GM12878 (cell line): ENCODE results near the gene INHBA. TPM values are rescaled to one million over a fixed set of nuclear protein-coding genes. Genes with fewer than 3 reads are reported as not detected.

Experiments
- ATAC-seq: fragments of 200-7000 bp; cut with Tn5 transposase; 3 replicates; pipeline ENCODE4 v1.9.1; 2020; ENCODE audit warnings: mild to moderate bottlenecking, moderate library complexity
- BruUV-seq: library from RNA; stranded (reverse); fragments of 400-500 nt; replicated peaks from 2 replicates; lab custom pipeline; 2021; lab: Mats Ljungman, UMichigan
- CTCF ChIA-PET: fragments of 300-600 bp; sonication (Branson Sonifier 250); formaldehyde crosslinking; extraction: SDS; loops from one replicate; lab custom pipeline; 2021; ENCODE audit warnings: inconsistent platforms; lab: Yijun Ruan, JAX
- POLR2A ChIA-PET: fragments of 350-600 bp; formaldehyde crosslinking; extraction: SDS; loops from one replicate; lab custom pipeline; 2021; ENCODE audit warnings: inconsistent platforms; lab: Charles Lee
- RAD21 ChIA-PET: fragments of 300-600 bp; sonication (Branson Sonifier 250); formaldehyde crosslinking; loops from one replicate; lab custom pipeline; 2023; ENCODE audit warnings: antibody characterized with exemption; ENCODE audit not compliant: unreplicated experiment; lab: Charles Lee
- SMC1A ChIA-PET: fragments of 300-600 bp; sonication (Branson Sonifier 250); formaldehyde crosslinking; loops from one replicate; lab custom pipeline; 2023; ENCODE audit not compliant: unreplicated experiment, uncharacterized antibody; lab: Charles Lee
- DNase-seq: peaks from one replicate; pipeline ENCODE4 v3.0.0-alpha.2; 2011; ENCODE audit warnings: low read depth, low spot score
- FAIRE-seq: peaks from 3 replicates; lab custom pipeline; 2011; peaks lifted over from hg19 to GRCh38; lab: Jason Lieb, UNC
- H2AFZ ChIP-seq: 2 replicates; pipeline ENCODE4 v1.6.0; 2011; ENCODE audit warnings: low read depth, low read length, control low read depth; ENCODE audit not compliant: control insufficient read depth
- H3K27ac ChIP-seq: 2 replicates; pipeline ENCODE4 v1.5.1; 2011; ENCODE audit warnings: control low read depth; ENCODE audit not compliant: control insufficient read depth, insufficient read depth
- H3K27me3 ChIP-seq, 2 experiments: replicated peaks in 1 of 2; 2 replicates each; pipeline versions ENCODE4 v1.6.0 to v1.6.1; 2011; ENCODE audit warnings: low read length in 1 of 2; ENCODE audit not compliant: control insufficient read depth in 2 of 2, insufficient read depth in 2 of 2
- H3K36me3 ChIP-seq, 2 experiments: 2 replicates each; pipeline ENCODE4 v1.5.1; 2011; ENCODE audit warnings: low read length in 1 of 2; ENCODE audit not compliant: control insufficient read depth in 2 of 2, insufficient read depth in 2 of 2
- H3K4me1 ChIP-seq: 2 replicates; pipeline ENCODE4 v1.6.1; 2011; ENCODE audit warnings: mild to moderate bottlenecking, low read length, moderate library complexity, mixed read lengths; ENCODE audit not compliant: control insufficient read depth, insufficient read depth
- H3K4me2 ChIP-seq: 2 replicates; pipeline ENCODE4 v1.6.0; 2011; ENCODE audit warnings: control low read depth; ENCODE audit not compliant: control insufficient read depth, insufficient read depth
- H3K4me3 ChIP-seq: fragments of 200-600 bp; sonication (generic); 2 replicates; pipeline ENCODE4 v1.5.1; 2016
- H3K79me2 ChIP-seq: 2 replicates; pipeline ENCODE4 v1.6.0; 2011; ENCODE audit warnings: low read length; ENCODE audit not compliant: control insufficient read depth, insufficient read depth
- H3K9ac ChIP-seq: 2 replicates; pipeline ENCODE4 v1.8.0; 2011; ENCODE audit warnings: low read length, control low read depth, mixed read lengths; ENCODE audit not compliant: control insufficient read depth, insufficient read depth
- H3K9me3 ChIP-seq: replicated peaks from 3 replicates; pipeline ENCODE4 v1.5.1; 2011; ENCODE audit warnings: mild to moderate bottlenecking, low read length; ENCODE audit not compliant: control insufficient read depth, insufficient read depth
- H4K20me1 ChIP-seq: 2 replicates; pipeline ENCODE4 v1.6.0; 2011; ENCODE audit not compliant: control insufficient read depth, insufficient read depth
- FOXM1 ChIP-seq: IDR thresholded peaks from 2 replicates; pipeline ENCODE4 v1.6.1; 2012; ENCODE audit warnings: low read depth, mild to moderate bottlenecking, inconsistent platforms, low read length, moderate library complexity
- HSF1 ChIP-seq: fragments of 150-350 bp; IDR thresholded peaks from 2 replicates; pipeline ENCODE4 v1.6.1; 2014; ENCODE audit warnings: mild to moderate bottlenecking, low read depth, low read length
- KAT2A ChIP-seq: conservative IDR thresholded peaks from 2 replicates; pipeline ENCODE4 v1.6.1; 2011; ENCODE audit warnings: low read depth, low read length; ENCODE audit not compliant: control insufficient read depth
- PBX3 ChIP-seq: IDR thresholded peaks from 2 replicates; pipeline ENCODE4 v1.6.1; 2011; ENCODE audit warnings: mild to moderate bottlenecking, low read depth, low read length, moderate library complexity; ENCODE audit not compliant: insufficient replicate concordance
- SIX5 ChIP-seq: IDR thresholded peaks from 2 replicates; pipeline ENCODE4 v1.6.1; 2011; ENCODE audit warnings: mild to moderate bottlenecking, low read depth, low read length, moderate library complexity; ENCODE audit not compliant: severe bottlenecking
- SKIL ChIP-seq: fragments of 450-650 bp; IDR thresholded peaks from 2 replicates; pipeline ENCODE4 v1.6.1; 2017; ENCODE audit warnings: mild to moderate bottlenecking, low read depth, inconsistent platforms; ENCODE audit not compliant: poor library complexity, severe bottlenecking
- TCF12 ChIP-seq: IDR thresholded peaks from 2 replicates; pipeline ENCODE4 v1.6.1; 2011; ENCODE audit warnings: low read depth, mild to moderate bottlenecking, low read length
- ZBTB40 ChIP-seq: fragments of 450-650 bp; IDR thresholded peaks from 2 replicates; pipeline ENCODE4 v1.6.1; 2016; ENCODE audit warnings: mild to moderate bottlenecking, moderate library complexity, borderline replicate concordance
- ZNF622 ChIP-seq: fragments of 450-650 bp; IDR thresholded peaks from 2 replicates; pipeline ENCODE4 v1.6.1; 2017; ENCODE audit warnings: mild to moderate bottlenecking, inconsistent platforms
- WGBS: methylation state at CpG from one replicate; pipeline ENCODE4 v1.1.6; 2016; ENCODE audit warnings: low lambda C conversion rate; ENCODE audit not compliant: insufficient replicate concordance, insufficient coverage; ENCODE audit errors: missing lambda C conversion rate; 5-methylcytosine and 5-hydroxymethylcytosine counted together
- in situ Hi-C: fragments of 300-500 bp; cut with MboI; formaldehyde crosslinking; loops from 9 replicates; pipeline ENCODE4 v1.14.3; 2018; ENCODE audit warnings: mixed read lengths
- intact Hi-C: fragments of 100-400 bp; cut with micrococcal nuclease; formaldehyde crosslinking; loops from one replicate; pipeline ENCODE4 v1.14.2; 2022; ENCODE audit not compliant: unreplicated experiment
- polyA plus RNA-seq, 11 experiments: library from polyadenylated mRNA; depleted of rRNA in 4 of 11; unstranded in 6 of 11; stranded (reverse) in 5 of 11; fragments of >200 nt; fragmentation: Nextera tagmentation in 4 of 11; fragmentation: Illumina TruSeq in 1 of 11; extraction: Ambion mirVana in 4 of 11; extraction: Trizol in 1 of 11; gene quantifications; 1 replicate in 1 of 11; 2 replicates in 10 of 11; pipeline versions ENCODE4 v1.2.1 to v1.2.3, GENCODE V29; 2011 to 2016; ENCODE audit warnings: inconsistent platforms in 2 of 11, missing spikeins in 2 of 11, low read depth in 1 of 11
- total RNA-seq, 4 experiments: library from RNA; depleted of rRNA in 3 of 4; stranded (reverse); fragments of >200 nt in 3 of 4; fragmentation: Illumina TruSeq in 1 of 4; extraction: Trizol in 1 of 4; gene quantifications; 2 replicates each; pipeline versions ENCODE4 v1.2.1 to v1.2.3, GENCODE V29; 2013 to 2021

Gene INHBA
- total and polyA plus RNA-seq, 10 of the 15 experiments (the other 5 are each of a cell fraction or from before 2014, with no cell fraction given): 0.04 to 0.05 (median 0.05) TPM; not detected in 6

- no peak overlapping the region for H3K4me3 ChIP-seq
- RAD21 ChIA-PET: no interaction called here
- H3K27me3 ChIP-seq: 0 out of 4 replicates have a peak, but pooled peaks cover 0 to 2% of the 10 kb centered on the region in 2 experiments
- no TSS peak for BruUV-seq
- no peaks in the 10 kb centered on the region for H3K79me2 ChIP-seq
- CTCF ChIA-PET: interaction anchor here (0.5 to 1.4 kb wide), 3 partner anchors 13 to 697 kb away, joined by 3 to 4 read pairs (median 3); no protein-coding TSS in a partner anchor
- no peak overlapping the region for H3K4me2 ChIP-seq
- H3K9ac ChIP-seq: no peak overlapping the region
- no peaks in the 10 kb centered on the region for H4K20me1 ChIP-seq
- H3K36me3 ChIP-seq: no peaks in the 10 kb centered on the region
- 40% methylated on average over 18 of the region's 18 CpGs for WGBS
- POLR2A ChIA-PET: no interaction called here
- FAIRE-seq (no peak), ATAC-seq (no peak), DNase-seq (no peak)
- H2AFZ ChIP-seq: no peak overlapping the region
- in situ Hi-C loops (loop anchor here (10.0 to 25.0 kb wide), 2 partner anchors 1375 to 1813 kb away; no protein-coding TSS in a partner anchor), intact Hi-C loops (loop anchor here (10.0 kb wide), 2 partner anchors 185 to 1805 kb away; no protein-coding TSS in a partner anchor)
- no peak overlapping the region for H3K27ac ChIP-seq
- no peaks in the 10 kb centered on the region; the same call in 2 of the 3 replicates for H3K9me3 ChIP-seq
- peaks cover 3% of the 10 kb centered on the region for H3K4me1 ChIP-seq
- SMC1A ChIA-PET: interaction anchor here (0.5 kb wide), 1 partner anchor 263 kb away, joined by 3 read pairs; no protein-coding TSS in a partner anchor
- no peak for TF ChIP-seq PBX3
- TF ChIP-seq ZNF622: no peak
- TF ChIP-seq TCF12: no peak
- TF ChIP-seq HSF1: no peak
- TF ChIP-seq SKIL: no peak
- no peak for TF ChIP-seq ZBTB40
- TF ChIP-seq KAT2A: no peak
- no peak for TF ChIP-seq SIX5
- no peak for TF ChIP-seq FOXM1
These were observed 2.8 kb downstream of the INHBA start for GRCh38 chr7:41700044-41700471.
